GM21515 (cell line): ENCODE results near the gene USP1.

Experiments used
- ATAC-seq: cut with Tn5 transposase; IDR thresholded peaks from one replicate; pipeline ENCODE4 v1.9.1; 2021; ENCODE audit not compliant: unreplicated experiment

USP1 gene

GRCh38 chr1:62426237-62426636, 10.6 kb upstream of the USP1 start:
- ATAC-seq = no peak

DNA sequence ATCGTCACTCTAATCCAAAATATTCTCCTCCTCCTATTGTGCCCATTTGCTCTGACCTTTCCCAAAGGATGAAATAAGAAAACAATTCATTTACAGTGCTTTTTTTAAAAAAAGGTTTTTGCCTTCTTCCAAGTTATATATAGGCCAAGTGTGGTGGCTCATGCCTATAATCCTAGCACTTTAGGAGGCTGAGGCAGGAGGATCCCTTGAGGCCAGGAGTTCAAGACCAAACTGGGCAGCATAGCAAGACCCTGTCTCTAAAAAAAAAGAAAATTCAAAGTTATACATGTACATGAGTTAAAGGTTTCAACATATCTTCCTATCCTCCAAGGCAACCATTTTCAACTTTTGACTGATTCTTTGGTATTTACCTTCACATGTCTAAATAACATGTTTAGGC, 10.1 kb upstream of the USP1 start:
- no peak for ATAC-seq

DNA sequence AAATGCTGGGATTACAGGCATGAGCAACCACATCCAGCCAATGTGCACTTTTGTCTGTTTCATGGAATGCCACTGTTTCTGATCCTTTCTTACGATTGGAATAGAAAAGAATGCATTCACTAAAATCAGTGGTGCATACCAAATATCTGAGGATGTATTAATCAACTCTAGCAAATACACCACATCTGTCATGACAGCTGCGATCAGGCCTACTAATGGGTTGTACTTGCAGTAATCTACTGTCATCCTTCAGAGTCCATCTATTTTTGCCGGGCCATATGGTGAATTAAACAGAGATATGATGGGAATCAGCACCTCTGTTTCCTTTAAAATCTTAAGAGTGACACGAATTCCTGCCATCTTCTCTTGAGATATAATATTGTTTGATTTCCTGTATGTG, 8.5 kb upstream of the USP1 start:
- no peak for ATAC-seq

- no peak for ATAC-seq
These were observed 7.3 kb upstream of the USP1 start for GRCh38 chr1:62429581-62429980.

GRCh38 chr1:62433861-62434617, 2.8 kb upstream of the USP1 start:
- no peak for ATAC-seq

GRCh38 chr1:62434618-62435001, 2.2 kb upstream of the USP1 start:
- no peak for ATAC-seq

DNA sequence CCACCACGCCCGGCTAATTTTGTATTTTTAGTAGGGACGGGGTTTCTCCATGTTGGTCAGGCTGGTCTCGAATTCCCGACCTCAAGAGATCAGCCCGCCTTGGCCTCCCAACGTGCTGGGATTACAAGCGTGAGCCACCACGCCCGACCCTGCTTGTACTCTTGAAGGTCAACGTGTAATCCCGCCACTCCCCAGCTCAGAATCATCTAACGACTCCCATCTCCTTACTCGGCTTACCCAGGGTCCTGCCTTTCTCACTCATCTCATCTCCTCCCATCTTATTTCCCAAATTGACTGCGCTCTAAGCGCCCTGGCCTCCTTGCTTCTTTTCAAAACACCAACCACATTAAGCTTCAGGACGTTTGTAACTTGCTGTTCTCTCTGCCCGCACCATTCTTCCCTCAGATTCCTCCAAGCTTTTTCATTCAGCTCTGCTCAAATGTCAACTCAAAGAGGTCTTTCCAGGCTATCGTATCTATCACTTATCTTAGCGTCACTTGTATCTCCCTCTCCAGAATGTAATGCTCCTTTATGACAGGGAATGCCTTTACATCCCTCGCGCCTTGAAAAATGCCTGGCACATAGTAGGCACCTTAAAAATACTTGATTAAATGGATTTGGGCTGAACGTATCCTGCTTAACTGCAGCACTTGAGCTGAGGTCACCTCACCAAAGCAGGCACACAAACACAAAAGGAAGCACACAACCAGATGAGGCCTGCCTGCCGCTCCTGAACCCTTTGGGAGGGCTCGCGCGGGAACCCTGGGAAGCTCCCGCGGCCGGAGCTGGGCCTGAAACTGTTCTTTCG, 1.4 kb upstream of the USP1 start:
- no peak for ATAC-seq

DNA sequence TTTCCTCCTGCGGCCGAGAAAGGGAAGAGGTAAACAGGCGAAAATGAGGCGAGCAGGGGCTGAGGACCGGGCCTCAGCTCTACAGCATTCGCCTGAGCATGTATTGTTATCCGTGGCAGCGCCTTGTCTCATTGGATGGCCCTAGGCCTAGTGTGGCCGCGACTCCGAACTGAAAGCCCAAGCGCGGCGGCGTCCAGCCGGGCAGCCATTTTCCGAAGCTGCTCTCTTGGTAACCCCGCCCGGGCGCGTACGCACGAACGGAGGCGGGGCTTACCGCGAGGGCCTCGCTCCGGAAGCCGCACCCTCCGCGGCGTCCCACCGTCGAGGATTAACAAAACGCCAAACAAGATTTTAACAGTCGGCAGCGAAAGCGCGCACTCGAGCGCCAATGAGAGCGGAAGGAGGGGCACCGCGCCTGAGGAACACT, 797 bp upstream of the USP1 start:
- ATAC-seq = peak; percentile 63

DNA sequence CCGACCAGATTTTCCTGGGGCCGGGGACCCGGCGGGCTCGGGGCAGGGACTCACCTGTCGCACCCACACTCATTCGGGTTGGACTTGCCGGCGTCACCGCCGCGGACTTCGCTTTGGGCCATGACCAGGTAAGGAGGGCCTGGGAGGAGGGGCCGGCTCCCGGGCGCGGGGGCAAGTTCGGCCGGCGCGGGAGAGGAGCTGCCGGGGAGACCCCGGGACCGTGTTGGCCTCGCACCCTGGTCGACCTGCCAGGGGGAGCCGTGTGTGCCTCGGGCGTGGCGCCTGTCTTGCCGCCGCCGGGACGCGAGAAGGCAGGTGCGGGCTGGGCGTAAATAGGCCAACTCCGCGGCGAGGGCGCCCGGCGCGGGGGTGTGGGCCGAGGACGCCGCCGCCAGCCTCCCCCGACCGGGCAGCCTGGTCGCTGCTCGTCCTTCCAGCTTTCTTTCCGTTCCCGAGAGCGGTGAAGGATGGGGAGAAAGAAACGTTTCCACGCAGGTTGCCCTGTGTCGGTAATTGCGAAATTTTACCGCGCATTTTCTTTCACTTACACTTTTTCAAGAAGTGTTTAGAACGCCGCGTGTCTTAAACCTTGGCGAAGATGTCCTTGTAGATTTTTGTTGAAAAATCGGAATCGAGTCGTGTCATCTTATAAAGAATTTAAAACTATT, 558 bp downstream of the USP1 start:
- ATAC-seq = peak; percentile 3

DNA sequence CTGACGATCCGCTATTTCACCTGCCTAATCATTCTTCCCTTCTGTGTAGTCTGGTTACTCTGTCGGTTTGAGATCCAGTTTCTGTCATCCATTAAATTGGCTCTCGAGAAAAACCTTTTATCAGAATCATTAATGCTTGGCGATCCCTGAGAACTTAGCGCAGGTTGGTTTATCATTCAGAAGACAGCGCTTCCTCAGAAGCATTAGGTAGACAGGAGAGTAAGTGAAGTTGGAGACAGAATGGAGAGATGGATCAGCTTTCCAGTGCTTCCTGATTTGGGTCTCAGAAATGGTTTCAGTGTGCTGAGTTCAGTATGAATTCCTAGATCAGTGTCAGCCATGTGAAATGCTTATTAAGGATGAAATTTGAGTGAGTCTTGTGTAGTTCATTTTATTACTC, 1.3 kb downstream of the USP1 start:
- ATAC-seq = no peak

DNA sequence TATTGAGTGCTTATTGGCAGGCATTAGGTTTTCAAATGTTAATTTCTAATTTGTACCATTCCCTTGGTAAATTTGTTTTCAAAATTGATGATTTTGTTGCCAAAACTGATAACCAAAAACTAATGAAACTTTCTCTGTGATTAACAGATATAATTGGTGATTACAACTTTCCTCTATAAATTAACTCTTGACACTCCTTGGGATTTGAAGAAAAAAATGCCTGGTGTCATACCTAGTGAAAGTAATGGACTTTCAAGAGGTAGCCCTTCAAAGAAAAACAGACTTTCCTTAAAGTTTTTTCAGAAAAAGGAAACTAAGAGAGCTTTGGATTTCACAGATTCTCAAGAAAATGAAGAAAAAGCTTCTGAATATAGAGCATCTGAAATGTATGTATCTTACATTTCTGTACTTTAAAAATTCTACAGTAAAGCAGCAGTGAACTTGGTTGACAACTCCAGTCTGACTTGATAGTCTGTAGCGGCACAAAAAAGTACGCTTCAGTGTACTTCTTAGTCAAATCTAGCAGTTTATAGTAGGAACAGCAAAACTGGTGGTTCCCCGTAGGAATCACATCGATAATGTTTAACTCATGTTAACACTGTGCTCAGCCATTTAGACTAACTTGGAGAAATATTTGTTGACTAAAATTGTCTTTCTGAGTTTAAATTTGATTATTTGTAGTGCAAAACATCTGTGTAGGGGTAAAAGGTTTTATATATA, 3.0 kb downstream of the USP1 start:
- no peak for ATAC-seq

GRCh38 chr1:62444701-62445100, 7.9 kb downstream of the USP1 start:
- ATAC-seq = no peak

DNA sequence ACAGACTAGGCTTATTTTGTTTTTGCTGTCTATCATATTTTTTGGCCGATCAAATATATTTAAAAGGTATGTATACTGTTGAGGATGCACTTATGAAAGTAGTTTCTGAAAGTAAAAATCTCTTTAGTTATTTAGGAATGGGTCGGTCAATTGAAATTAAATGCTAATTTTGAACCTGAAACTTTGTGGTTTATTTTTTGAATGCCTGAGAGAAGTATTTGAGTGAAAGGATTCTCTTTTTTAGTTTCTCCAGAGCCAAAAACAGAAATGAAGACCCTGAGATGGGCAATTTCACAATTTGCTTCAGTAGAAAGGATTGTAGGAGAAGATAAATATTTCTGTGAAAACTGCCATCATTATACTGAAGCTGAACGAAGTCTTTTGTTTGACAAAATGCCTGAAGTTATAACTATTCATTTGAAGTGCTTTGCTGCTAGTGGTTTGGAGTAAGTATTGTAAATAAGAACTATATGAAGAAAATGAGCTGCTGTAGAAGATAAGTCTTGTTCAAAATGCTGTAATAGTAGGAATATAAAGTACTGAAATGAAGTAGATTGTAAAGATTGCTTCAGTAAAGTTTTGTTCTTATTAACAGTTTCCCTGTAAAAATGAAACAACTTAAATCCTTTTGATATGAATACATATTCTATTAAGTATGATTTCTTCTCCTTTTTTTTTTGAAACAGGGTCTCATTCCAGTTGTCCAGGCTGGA, 11.5 kb downstream of the USP1 start:
- no peak for ATAC-seq

GRCh38 chr1:62450301-62450700, 13.5 kb downstream of the USP1 start:
- ATAC-seq = no peak

- no peak for ATAC-seq
These were observed 16.1 kb downstream of the USP1 start for GRCh38 chr1:62452951-62453350.

DNA sequence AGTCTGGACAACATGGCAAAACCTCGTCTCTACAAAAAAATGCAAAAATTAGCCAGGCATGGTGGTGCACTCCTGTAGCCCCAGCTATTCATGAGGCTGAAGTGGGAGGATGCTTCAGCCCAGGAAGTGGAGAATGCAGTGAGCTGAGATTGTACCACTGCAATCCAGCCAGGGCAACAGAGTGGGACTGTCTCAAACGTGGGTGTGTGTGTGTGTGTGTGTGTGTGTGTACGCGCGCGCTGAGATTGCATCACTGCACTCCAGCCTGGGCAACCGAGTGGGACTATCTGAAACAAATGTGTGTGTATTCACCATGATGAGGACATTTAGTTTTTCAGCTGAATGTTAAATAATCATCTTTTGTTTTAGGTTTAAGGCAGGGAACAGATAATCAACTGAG, 21.1 kb downstream of the USP1 start:
- ATAC-seq = no peak

GRCh38 chr1:62462370-62462769, 25.5 kb downstream of the USP1 start:
- ATAC-seq = no peak

- no peak for ATAC-seq
These were observed 30.2 kb downstream of the USP1 start for GRCh38 chr1:62467092-62467491.

GRCh38 chr1:62476525-62477219, 39.8 kb downstream of the USP1 start:
- ATAC-seq = no peak

DNA sequence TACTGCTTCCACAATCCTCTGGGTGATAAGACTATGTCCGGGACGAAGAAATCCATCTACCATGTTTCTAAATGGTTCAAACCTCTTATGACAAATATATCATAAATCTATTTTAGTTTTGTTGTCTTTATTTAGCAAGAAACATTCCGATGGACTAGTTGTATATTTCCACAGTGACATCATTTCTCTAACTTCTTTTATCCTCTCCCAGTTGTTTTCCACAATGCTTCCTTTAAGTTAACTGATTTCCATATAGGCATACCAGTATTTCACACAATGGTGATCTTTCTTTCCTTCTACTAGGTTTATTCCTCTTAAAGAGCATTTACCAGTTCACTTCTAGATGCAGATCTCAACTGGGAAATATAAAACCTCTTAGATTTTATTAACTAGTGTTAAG, 44.8 kb downstream of the USP1 start:
- no peak for ATAC-seq
